Activated naive CD8-positive, alpha-beta T cell treated with anti-CD3 and anti-CD28 coated beads, Interleukin-2, amount 10 ng/mL, durations not matched to agents 7 days and 5 days (primary cell): ENCODE measurements around the gene TAGAP. TPM values are rescaled to one million over a fixed set of nuclear protein-coding genes. Genes with fewer than 3 reads are reported as not detected.

ENCODE experiments used
- ATAC-seq: fragments of 150-1000 bp; cut with Tn5 transposase; one replicate; pipeline ENCODE4 v1.10.0; 2021; ENCODE audit warnings: low read depth, moderate library complexity
- POLR2A ChIA-PET: fragments of 350-600 bp; sonication (Branson Sonifier 250); formaldehyde crosslinking; loops from one replicate; lab custom pipeline; 2021; ENCODE audit warnings: antibody characterized with exemption; lab: Charles Lee
- DNase-seq: peaks from one replicate; pipeline ENCODE4 v3.0.0; 2021
- H3K27ac Mint-ChIP-seq: one replicate; pipeline ENCODE4 v1.8.0; 2022; ENCODE audit warnings: mild to moderate bottlenecking, mixed read lengths
- H3K27me3 Mint-ChIP-seq: one replicate; pipeline ENCODE4 v1.8.0; 2022; ENCODE audit warnings: mild to moderate bottlenecking, moderate library complexity, mixed read lengths
- H3K36me3 Mint-ChIP-seq: one replicate; pipeline ENCODE4 v1.8.0; 2021; ENCODE audit warnings: mild to moderate bottlenecking, mixed read lengths
- H3K4me1 Mint-ChIP-seq: one replicate; pipeline ENCODE4 v1.8.0; 2021; ENCODE audit warnings: mixed read lengths
- H3K4me3 Mint-ChIP-seq: one replicate; pipeline ENCODE4 v1.8.0; 2022; ENCODE audit warnings: mild to moderate bottlenecking, moderate library complexity, mixed read lengths
- H3K9me3 Mint-ChIP-seq: one replicate; pipeline ENCODE4 v1.8.0; 2021; ENCODE audit warnings: mixed read lengths
- total RNA-seq, 2 experiments: library from RNA; stranded (reverse); gene quantifications; one replicate each; pipeline ENCODE4 v1.2.3, GENCODE V29; 2021

Gene TAGAP
- total RNA-seq, 2 experiments from 2014 or later: 106 to 112 TPM

DNA sequence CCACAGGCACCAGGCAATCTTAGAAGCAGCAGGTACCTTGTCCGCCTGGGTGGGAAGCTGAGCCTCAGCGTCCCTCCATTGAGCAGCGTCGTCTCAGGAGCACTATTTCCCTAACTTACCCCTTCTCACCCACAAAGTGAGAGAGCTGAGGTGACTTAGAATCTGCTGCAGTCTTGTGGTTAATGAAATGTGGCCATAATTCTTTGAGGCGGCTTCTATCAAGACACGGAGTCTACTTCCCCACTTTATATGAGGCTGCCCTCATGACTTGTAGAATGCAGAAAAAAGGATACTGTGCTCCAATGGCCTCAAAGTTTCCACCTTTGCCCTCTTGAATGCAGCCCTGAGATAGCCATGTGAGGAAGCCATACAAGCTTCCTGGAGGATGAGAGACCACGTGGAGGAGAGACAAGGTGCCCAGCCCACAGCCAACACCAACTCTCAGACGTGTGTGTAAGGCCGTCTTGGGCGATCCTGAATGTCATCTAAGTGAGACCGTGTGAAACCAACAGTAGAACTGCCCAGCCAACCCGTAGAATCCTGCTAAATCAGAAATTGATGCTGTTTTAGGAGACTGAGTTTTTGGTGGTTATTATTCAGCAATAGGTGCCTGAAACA is 9.1 kb upstream of the TAGAP start:
- ATAC-seq (peak; percentile 62), DNase-seq (no peak)
- Mint-ChIP-seq H3K4me1 (peaks cover 47% of the 10 kb centered on the region), H3K27me3 (no peaks in the 10 kb centered on the region), H3K4me3 (peak overlapping the region; percentile 51), H3K36me3 (no peaks in the 10 kb centered on the region), H3K27ac (peak overlapping the region; percentile 45), H3K9me3 (no peaks in the 10 kb centered on the region)
- POLR2A ChIA-PET: interaction anchor here (0.6 to 16.6 kb wide), 4 partner anchors 9 to 26 kb away, joined by 3 to 312 read pairs (median 4); partner anchors contain the start of gene TAGAP

- peaks cover 55% of the 10 kb centered on the region for H3K4me1 Mint-ChIP-seq
- DNase-seq: no peak
- no peak overlapping the region for H3K27ac Mint-ChIP-seq
- H3K9me3 Mint-ChIP-seq: no peaks in the 10 kb centered on the region
- H3K4me3 Mint-ChIP-seq: no peak overlapping the region
- no peaks in the 10 kb centered on the region for H3K27me3 Mint-ChIP-seq
- H3K36me3 Mint-ChIP-seq: no peaks in the 10 kb centered on the region
- POLR2A ChIA-PET: interaction anchor here (16.6 kb wide), 1 partner anchor 9 kb away, joined by 312 read pairs; the partner anchor contains the start of gene TAGAP
- ATAC-seq: no peak
Measured at GRCh38 chr6:159052720-159053119, 7.9 kb upstream of the TAGAP start.

DNA sequence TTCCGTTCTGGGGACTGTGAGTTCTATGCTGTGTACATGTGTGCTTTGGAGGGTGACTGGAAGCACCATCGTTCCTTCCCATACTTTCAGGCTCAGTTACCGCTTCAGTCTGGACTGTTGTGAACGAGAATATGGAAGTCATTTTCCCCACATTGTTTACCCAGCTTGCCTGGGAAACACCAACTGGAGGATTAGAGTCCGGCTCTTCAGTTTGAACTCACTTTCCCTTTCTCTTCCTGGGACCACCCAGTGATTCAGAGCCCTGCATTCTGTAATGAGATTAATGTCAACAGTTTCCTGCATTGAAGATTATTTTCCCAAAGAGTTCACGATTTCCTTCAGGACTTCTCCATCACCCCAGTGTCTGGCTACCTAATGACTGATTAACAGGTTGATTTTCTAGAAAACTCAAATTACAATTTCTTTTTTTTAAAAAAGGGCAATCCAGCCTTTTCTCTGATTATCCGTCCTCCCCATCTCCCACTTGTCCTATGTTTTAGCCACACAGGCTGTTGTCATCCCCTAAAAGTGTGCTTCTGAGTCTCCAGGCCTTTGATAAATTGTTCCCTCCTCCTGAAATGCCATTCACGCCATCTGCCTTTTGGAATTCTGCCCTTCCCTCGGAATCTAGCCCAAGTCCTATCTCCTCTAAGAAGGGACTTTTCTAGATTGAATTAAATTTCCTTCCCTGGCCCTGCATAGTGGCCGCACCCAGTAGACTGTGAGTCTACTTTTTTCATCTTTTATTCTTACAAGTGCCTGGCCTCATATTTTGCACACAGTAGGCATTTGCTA is 3.3 kb upstream of the TAGAP start:
- Mint-ChIP-seq H3K27me3 (no peaks in the 10 kb centered on the region), H3K4me3 (peak overlapping the region; percentile 26), H3K27ac (no peak overlapping the region), H3K36me3 (peaks cover 12% of the 10 kb centered on the region), H3K9me3 (no peaks in the 10 kb centered on the region), H3K4me1 (peaks cover 35% of the 10 kb centered on the region)
- no peak for ATAC-seq
- POLR2A ChIA-PET: interaction anchor here (0.8 to 1.0 kb wide), 2 partner anchors 9 to 14 kb away, joined by 3 read pairs; no protein-coding TSS in a partner anchor
- no peak for DNase-seq

- Mint-ChIP-seq H3K27me3 (no peaks in the 10 kb centered on the region), H3K4me1 (peaks cover 47% of the 10 kb centered on the region), H3K36me3 (peaks cover 31% of the 10 kb centered on the region), H3K27ac (peak overlapping the region; percentile 93), H3K4me3 (peak overlapping the region; percentile 83), H3K9me3 (no peaks in the 10 kb centered on the region)
- DNase-seq: no peak
- POLR2A ChIA-PET: interaction anchor here (4.6 to 9.5 kb wide), 3 partner anchors 14 to 59 kb away, joined by 137 to 312 read pairs (median 245); no protein-coding TSS in a partner anchor
- no peak for ATAC-seq
Measured at GRCh38 chr6:159045801-159046200, 1.0 kb upstream of the TAGAP start.

- Mint-ChIP-seq H3K27ac (peak overlapping the region; percentile 96), H3K4me1 (peaks cover 64% of the 10 kb centered on the region), H3K9me3 (no peaks in the 10 kb centered on the region), H3K36me3 (peaks cover 48% of the 10 kb centered on the region), H3K4me3 (peak overlapping the region; percentile 97), H3K27me3 (no peaks in the 10 kb centered on the region)
- POLR2A ChIA-PET: interaction anchor here (0.6 to 9.5 kb wide), 20 partner anchors 11 to 775 kb away, joined by 3 to 312 read pairs (median 6); partner anchors contain the start of genes MRPL18, RSPH3 and TCP1
- ATAC-seq (peak; percentile 8), DNase-seq (no peak)
Measured at GRCh38 chr6:159043947-159044346, 844 bp downstream of the TAGAP start.

- ATAC-seq: peak; percentile 16
- peak overlapping the region; percentile 97 for H3K4me3 Mint-ChIP-seq
- POLR2A ChIA-PET: interaction anchor here (0.6 to 9.5 kb wide), 11 partner anchors 17 to 746 kb away, joined by 3 to 312 read pairs (median 8); partner anchors contain the start of genes MRPL18 and TCP1
Measured at GRCh38 chr6:159043251-159043650, 1.5 kb downstream of the TAGAP start.

DNA sequence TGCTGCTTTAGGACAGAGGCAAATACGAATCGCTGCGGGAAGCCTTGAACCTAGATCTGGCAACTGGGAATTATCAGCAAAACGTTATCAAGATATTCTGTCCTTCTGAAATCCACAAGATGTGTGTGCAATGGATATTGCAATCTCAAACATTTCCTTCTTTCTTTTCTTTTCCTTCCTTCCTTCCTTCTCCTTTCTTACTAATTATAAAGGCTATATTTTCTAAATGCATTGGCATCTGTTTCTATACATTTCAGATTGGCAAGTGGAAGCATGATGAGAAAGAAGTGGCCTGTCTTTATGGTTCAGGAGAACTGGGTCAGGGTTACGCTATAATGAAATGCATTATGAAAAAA is 2.0 kb downstream of the TAGAP start:
- Mint-ChIP-seq H3K9me3 (no peaks in the 10 kb centered on the region), H3K4me1 (peaks cover 59% of the 10 kb centered on the region), H3K27me3 (no peaks in the 10 kb centered on the region)

More at GRCh38 chr6:159043251-159043650, 1.5 kb downstream of the TAGAP start:
- no peak for DNase-seq
- Mint-ChIP-seq H3K36me3 (peaks cover 52% of the 10 kb centered on the region), H3K27ac (peak overlapping the region; percentile 96), H3K9me3 (no peaks in the 10 kb centered on the region), H3K4me1 (peaks cover 62% of the 10 kb centered on the region), H3K27me3 (no peaks in the 10 kb centered on the region)

DNA sequence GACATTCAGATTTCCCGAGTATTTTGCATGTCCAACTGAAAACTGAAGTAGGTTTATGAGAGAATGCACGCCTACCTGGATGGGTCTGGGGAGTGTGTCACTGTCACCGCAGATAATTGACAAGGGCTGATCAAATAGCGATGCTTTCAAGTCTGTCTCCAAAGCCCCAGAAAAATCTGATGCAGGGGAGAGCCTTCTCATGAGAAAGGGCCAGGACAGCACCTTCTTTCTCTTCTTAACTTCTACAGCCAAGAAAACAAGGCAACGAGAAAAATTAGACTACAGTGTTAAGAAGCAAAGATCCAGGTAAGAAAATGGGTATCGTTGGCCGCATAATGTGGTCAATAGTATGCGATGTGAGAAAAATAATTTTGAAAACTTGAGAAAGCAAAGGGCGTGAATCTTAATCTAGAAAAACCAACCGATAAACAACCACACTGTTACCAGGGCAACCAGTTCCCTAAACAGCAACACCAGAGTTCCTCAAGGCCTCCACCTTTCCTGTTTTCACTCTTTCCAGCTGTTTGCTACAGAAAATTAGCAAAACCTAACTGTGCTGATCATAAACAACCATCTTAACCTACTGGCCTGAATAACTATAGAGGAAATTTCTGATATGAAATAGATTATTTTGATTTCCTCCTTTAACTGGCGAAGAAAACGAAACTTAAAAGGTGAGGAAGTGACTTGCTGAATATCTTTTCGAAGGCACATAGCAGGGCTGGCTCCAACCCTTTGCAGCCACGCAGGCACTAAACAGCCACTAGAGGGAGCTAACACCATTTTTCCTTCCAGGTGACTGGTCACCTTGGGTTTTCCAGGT is 2.6 kb downstream of the TAGAP start:
- H3K27me3 Mint-ChIP-seq: no peaks in the 10 kb centered on the region
- peaks cover 56% of the 10 kb centered on the region for H3K4me1 Mint-ChIP-seq
- peaks cover 61% of the 10 kb centered on the region for H3K36me3 Mint-ChIP-seq
- peak; percentile 63 for DNase-seq
- no peaks in the 10 kb centered on the region for H3K9me3 Mint-ChIP-seq
- peak; percentile 38 for ATAC-seq
- POLR2A ChIA-PET: interaction anchor here (1.2 to 9.5 kb wide), 7 partner anchors 18 to 63 kb away, joined by 4 to 312 read pairs (median 17); partner anchors contain the start of gene RSPH3
- peak overlapping the region; percentile 97 for H3K4me3 Mint-ChIP-seq
- peak overlapping the region; percentile 96 for H3K27ac Mint-ChIP-seq

More for the DNA sequence above, 2.0 kb downstream of the TAGAP start:
- ATAC-seq: no peak
- no peak for DNase-seq
- H3K36me3 Mint-ChIP-seq: peaks cover 55% of the 10 kb centered on the region
- peak overlapping the region; percentile 97 for H3K4me3 Mint-ChIP-seq
- H3K27ac Mint-ChIP-seq: peak overlapping the region; percentile 96
- POLR2A ChIA-PET: interaction anchor here (1.2 to 9.5 kb wide), 8 partner anchors 17 to 747 kb away, joined by 4 to 312 read pairs (median 12); partner anchors contain the start of genes MRPL18, RSPH3 and TCP1

- peaks cover 52% of the 10 kb centered on the region for H3K4me1 Mint-ChIP-seq
- H3K27me3 Mint-ChIP-seq: no peaks in the 10 kb centered on the region
- H3K36me3 Mint-ChIP-seq: peaks cover 66% of the 10 kb centered on the region
Measured at GRCh38 chr6:159041181-159041580, 3.6 kb downstream of the TAGAP start.

DNA sequence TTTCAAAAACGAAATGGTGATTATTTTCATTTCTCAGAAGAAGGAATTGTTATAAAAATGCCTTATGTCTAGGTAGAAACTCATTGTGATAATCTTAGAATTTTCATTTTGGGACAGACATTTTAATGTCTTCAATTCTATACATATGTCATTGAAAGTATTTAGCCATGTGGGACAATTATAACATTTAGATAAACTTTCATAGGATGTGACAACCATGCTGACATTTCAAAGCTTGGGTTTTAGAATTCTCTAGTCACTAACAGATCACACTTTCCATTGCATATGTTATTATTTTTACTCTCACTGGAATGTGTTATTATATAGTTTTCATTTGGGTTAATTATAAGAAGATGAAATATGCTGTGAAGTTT is 4.9 kb downstream of the TAGAP start:
- Mint-ChIP-seq H3K27ac (peak overlapping the region; percentile 96), H3K4me1 (peaks cover 53% of the 10 kb centered on the region), H3K36me3 (peaks cover 77% of the 10 kb centered on the region), H3K9me3 (no peaks in the 10 kb centered on the region), H3K4me3 (peak overlapping the region; percentile 97), H3K27me3 (no peaks in the 10 kb centered on the region)
- DNase-seq: no peak
- POLR2A ChIA-PET: interaction anchor here (0.8 to 9.5 kb wide), 7 partner anchors 22 to 65 kb away, joined by 3 to 245 read pairs (median 3); no protein-coding TSS in a partner anchor
- ATAC-seq: no peak

More at GRCh38 chr6:159041181-159041580, 3.6 kb downstream of the TAGAP start:
- DNase-seq (no peak), ATAC-seq (no peak)
- POLR2A ChIA-PET: interaction anchor here (0.7 to 9.5 kb wide), 5 partner anchors 19 to 64 kb away, joined by 3 to 312 read pairs (median 137); partner anchors contain the start of gene RSPH3
- peak overlapping the region; percentile 96 for H3K27ac Mint-ChIP-seq
- no peaks in the 10 kb centered on the region for H3K9me3 Mint-ChIP-seq
- H3K4me3 Mint-ChIP-seq: peak overlapping the region; percentile 97

- Mint-ChIP-seq H3K27ac (peak overlapping the region; percentile 88), H3K4me3 (peak overlapping the region; percentile 97)
Measured at GRCh38 chr6:159038914-159039884, 5.6 kb downstream of the TAGAP start.

More at GRCh38 chr6:159038914-159039884, 5.6 kb downstream of the TAGAP start:
- POLR2A ChIA-PET: interaction anchor here (0.6 to 9.5 kb wide), 9 partner anchors 21 to 545 kb away, joined by 3 to 245 read pairs (median 3); partner anchors contain the start of gene RSPH3
- no peak for DNase-seq
- H3K36me3 Mint-ChIP-seq: peaks cover 75% of the 10 kb centered on the region
- no peaks in the 10 kb centered on the region for H3K9me3 Mint-ChIP-seq
- peaks cover 52% of the 10 kb centered on the region for H3K4me1 Mint-ChIP-seq
- peak; percentile 12 for ATAC-seq
- no peaks in the 10 kb centered on the region for H3K27me3 Mint-ChIP-seq
